NB4 (cell line): ENCODE measurements around the gene MEGF6.

Experiments used
- DNase-seq: peaks from one replicate; pipeline ENCODE4 v3.0.0; 2010; ENCODE audit warnings: low read depth
- H3K4me3 ChIP-seq: one replicate; pipeline ENCODE4 v1.5.1; 2011; ENCODE audit warnings: mild to moderate bottlenecking, low read depth, low read length, moderate library complexity
- MAX ChIP-seq: IDR thresholded peaks from 2 replicates; pipeline ENCODE4 v1.6.1; 2011; ENCODE audit warnings: low read depth, low read length
- MYC ChIP-seq: IDR thresholded peaks from 2 replicates; pipeline ENCODE4 v1.6.1; 2011; ENCODE audit warnings: low read depth, low read length
- POLR2A ChIP-seq: IDR thresholded peaks from 2 replicates; pipeline ENCODE4 v1.6.1; 2011; ENCODE audit warnings: mild to moderate bottlenecking; ENCODE audit not compliant: insufficient read length; ENCODE audit errors: extremely low read depth
- TF ChIP-seq, protein P1 (sequence below): IDR thresholded peaks from one replicate; pipeline ENCODE4 v1.5.1; 2012; ENCODE audit warnings: low read depth, low read length

The MEGF6 gene

DNA sequence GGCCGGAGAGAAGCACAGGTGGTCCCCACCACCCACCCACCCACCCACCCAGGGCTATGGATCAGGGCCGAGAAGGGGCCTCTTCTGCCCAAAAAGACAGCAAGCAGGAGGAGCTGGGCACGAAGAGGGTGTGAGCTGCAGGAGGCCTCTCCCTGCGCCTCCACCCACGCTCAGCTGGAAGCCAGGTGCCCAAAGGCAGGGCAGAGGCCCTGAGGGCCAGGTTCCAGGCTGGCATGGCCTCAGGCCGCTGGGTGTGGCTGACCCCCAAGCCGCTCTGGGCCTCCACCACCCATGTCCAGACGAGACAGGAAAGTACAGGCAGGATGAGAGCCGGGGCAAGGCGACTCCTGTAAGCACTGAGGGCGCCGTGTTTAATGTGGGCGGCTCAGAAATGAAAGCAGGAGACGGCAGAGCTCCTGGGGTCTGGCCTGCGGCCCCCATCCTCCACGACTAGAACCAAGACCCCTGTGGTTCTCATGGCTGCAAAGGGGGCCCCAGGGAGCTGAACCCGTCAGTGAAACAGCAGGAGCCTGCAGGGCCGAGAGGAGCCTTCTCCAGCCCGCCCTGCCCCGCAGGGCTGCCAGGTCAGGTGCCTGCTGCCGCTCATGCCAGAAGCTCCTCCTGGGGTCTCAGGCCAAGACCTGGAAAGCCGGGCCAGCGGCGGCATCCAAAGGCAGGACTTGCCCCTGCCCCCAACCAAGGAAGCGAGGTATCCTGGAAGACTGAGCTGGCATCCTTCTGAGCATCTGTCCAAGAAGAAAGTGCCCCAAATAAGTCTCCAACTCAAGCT, 56.0 kb downstream of the MEGF6 start:
- no peak overlapping the region for H3K4me3 ChIP-seq
- no peak for TF ChIP-seq MAX
- no peak for TF ChIP-seq POLR2A
- no peak for TF ChIP-seq MYC
- TF ChIP-seq, protein P1, sequence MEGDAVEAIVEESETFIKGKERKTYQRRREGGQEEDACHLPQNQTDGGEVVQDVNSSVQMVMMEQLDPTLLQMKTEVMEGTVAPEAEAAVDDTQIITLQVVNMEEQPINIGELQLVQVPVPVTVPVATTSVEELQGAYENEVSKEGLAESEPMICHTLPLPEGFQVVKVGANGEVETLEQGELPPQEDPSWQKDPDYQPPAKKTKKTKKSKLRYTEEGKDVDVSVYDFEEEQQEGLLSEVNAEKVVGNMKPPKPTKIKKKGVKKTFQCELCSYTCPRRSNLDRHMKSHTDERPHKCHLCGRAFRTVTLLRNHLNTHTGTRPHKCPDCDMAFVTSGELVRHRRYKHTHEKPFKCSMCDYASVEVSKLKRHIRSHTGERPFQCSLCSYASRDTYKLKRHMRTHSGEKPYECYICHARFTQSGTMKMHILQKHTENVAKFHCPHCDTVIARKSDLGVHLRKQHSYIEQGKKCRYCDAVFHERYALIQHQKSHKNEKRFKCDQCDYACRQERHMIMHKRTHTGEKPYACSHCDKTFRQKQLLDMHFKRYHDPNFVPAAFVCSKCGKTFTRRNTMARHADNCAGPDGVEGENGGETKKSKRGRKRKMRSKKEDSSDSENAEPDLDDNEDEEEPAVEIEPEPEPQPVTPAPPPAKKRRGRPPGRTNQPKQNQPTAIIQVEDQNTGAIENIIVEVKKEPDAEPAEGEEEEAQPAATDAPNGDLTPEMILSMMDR: no peak
- DNase-seq: no peak

GRCh38 chr1:3553940-3554223, 57.4 kb downstream of the MEGF6 start:
- TF ChIP-seq, protein P1: no peak
- TF ChIP-seq POLR2A: no peak
- TF ChIP-seq MAX: no peak
- TF ChIP-seq MYC: no peak
- H3K4me3 ChIP-seq: no peak overlapping the region
- no peak for DNase-seq

- DNase-seq: no peak
- no peak overlapping the region for H3K4me3 ChIP-seq
- TF ChIP-seq MAX (no peak), MYC (no peak), POLR2A (no peak)
- TF ChIP-seq, protein P1: no peak
Observed at GRCh38 chr1:3553166-3553939, 58.0 kb downstream of the MEGF6 start.

DNA sequence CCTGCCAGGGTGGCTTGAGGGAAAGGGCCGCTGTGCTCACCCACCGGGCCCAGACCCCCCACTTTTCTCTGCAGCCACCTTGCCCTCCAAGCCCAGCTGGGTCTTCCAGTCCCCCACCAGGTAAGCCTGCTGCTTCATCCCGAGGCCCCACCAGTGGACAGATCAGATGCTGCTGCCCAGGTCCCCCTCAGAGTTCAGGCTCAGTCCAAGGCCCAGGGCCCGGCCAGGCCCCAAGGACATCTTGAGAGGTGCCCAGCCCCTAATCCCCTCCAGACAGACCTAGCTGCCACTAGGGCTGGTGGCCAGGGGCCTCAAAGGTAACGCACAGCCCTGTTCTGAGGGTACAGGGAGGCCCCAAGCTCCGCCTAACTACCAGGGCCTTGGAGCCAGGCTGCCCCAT, 58.6 kb downstream of the MEGF6 start:
- no peak for DNase-seq
- H3K4me3 ChIP-seq: no peak overlapping the region
- TF ChIP-seq POLR2A: no peak
- TF ChIP-seq, protein P1: no peak
- no peak for TF ChIP-seq MYC
- no peak for TF ChIP-seq MAX

DNA sequence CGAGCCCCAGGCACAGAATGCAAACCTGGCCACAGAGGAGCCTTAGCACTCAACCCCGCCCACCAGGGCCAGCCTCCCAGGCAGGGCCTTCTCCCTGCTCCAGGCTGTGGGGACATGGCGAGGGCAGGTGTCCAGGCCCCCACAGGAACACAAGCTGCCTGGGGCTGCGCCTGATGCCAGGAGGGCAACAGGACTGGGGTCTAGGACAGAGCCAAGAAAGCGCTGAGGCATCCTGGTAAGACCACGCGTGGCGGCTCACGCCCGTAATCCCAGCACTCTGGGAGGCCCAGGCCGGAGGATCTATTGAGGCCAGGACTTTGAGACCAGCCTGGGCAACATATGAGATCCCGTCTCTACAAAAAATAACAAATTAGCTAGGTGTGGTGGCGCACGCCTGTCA, 59.1 kb downstream of the MEGF6 start:
- H3K4me3 ChIP-seq: no peak overlapping the region
- TF ChIP-seq, protein P1: no peak
- no peak for TF ChIP-seq MYC
- TF ChIP-seq MAX: no peak
- no peak for TF ChIP-seq POLR2A
- DNase-seq: no peak
